Neural progenitor cell (in vitro differentiated cells): ENCODE data around the gene COMTD1. TPM values are rescaled to one million over a fixed set of nuclear protein-coding genes. Genes with fewer than 3 reads are reported as not detected.

Source experiments
- DNase-seq: peaks from one replicate; pipeline ENCODE4 v3.0.0-alpha.2; 2016; ENCODE audit warnings: low spot score
- H2AFZ ChIP-seq: fragments of 200-600 bp; sonication (generic); replicated peaks from 2 replicates; pipeline ENCODE4 v1.6.1; 2016; ENCODE audit warnings: antibody characterized with exemption
- H3F3A ChIP-seq: fragments of 200-600 bp; sonication (generic); 2 replicates; pipeline ENCODE4 v1.6.1; 2016; ENCODE audit warnings: antibody characterized with exemption, low read depth
- H3K27ac ChIP-seq: fragments of 200-600 bp; sonication (generic); 2 replicates; pipeline ENCODE4 v1.5.1; 2016; ENCODE audit warnings: mild to moderate bottlenecking
- H3K27me3 ChIP-seq: fragments of 200-600 bp; sonication (generic); 2 replicates; pipeline ENCODE4 v1.6.1; 2016; ENCODE audit warnings: mild to moderate bottlenecking, moderate library complexity
- H3K36me3 ChIP-seq: fragments of 200-600 bp; sonication (generic); 2 replicates; pipeline ENCODE4 v1.5.1; 2016
- H3K4me1 ChIP-seq: fragments of 200-600 bp; sonication (generic); 2 replicates; pipeline ENCODE4 v1.6.1; 2016; ENCODE audit warnings: mixed run types
- H3K4me2 ChIP-seq: fragments of 200-600 bp; sonication (generic); 2 replicates; pipeline ENCODE4 v1.6.1; 2016
- H3K4me3 ChIP-seq: fragments of 200-600 bp; sonication (generic); 2 replicates; pipeline ENCODE4 v1.5.1; 2016
- H3K79me2 ChIP-seq: fragments of 200-600 bp; sonication (generic); 2 replicates; pipeline ENCODE4 v1.6.1; 2016; ENCODE audit warnings: low read depth
- H3K9ac ChIP-seq: fragments of 200-600 bp; sonication (generic); 2 replicates; pipeline ENCODE4 v1.6.1; 2016
- H3K9me3 ChIP-seq: fragments of 200-600 bp; sonication (generic); 2 replicates; pipeline ENCODE4 v1.5.1; 2016; ENCODE audit warnings: low read depth
- H4K20me1 ChIP-seq: fragments of 200-600 bp; sonication (generic); 2 replicates; pipeline ENCODE4 v1.6.1; 2016; ENCODE audit warnings: low read depth
- H3K27ac Mint-ChIP-seq: 3 replicates; pipeline ENCODE4 v1.8.0; 2021; ENCODE audit warnings: mixed read lengths
- H3K27me3 Mint-ChIP-seq: 2 replicates; pipeline ENCODE4 v1.8.0; 2022; ENCODE audit warnings: low read depth, mild to moderate bottlenecking, inconsistent platforms, moderate library complexity, mixed read lengths; ENCODE audit not compliant: insufficient read depth
- H3K36me3 Mint-ChIP-seq: 3 replicates; pipeline ENCODE4 v1.8.0; 2021; ENCODE audit warnings: mixed read lengths
- H3K4me1 Mint-ChIP-seq: 3 replicates; pipeline ENCODE4 v1.8.0; 2021; ENCODE audit warnings: mixed read lengths
- H3K4me3 Mint-ChIP-seq: 3 replicates; pipeline ENCODE4 v1.8.0; 2021; ENCODE audit warnings: mild to moderate bottlenecking, moderate library complexity, mixed read lengths
- H3K9me3 Mint-ChIP-seq: 3 replicates; pipeline ENCODE4 v1.8.0; 2020; ENCODE audit warnings: mixed read lengths
- EZH2 ChIP-seq: fragments of 200-600 bp; sonication (generic); IDR thresholded peaks from 2 replicates; pipeline ENCODE4 v1.6.1; 2017; ENCODE audit warnings: antibody characterized with exemption, mild to moderate bottlenecking, moderate library complexity
- EZH2phosphoT487 ChIP-seq: fragments of 200-600 bp; sonication (generic); IDR thresholded peaks from 2 replicates; pipeline ENCODE4 v1.6.1; 2017; ENCODE audit warnings: antibody characterized with exemption
- total RNA-seq: library from RNA; depleted of rRNA; stranded (reverse); fragments of >200 nt; gene quantifications from 2 replicates; pipeline ENCODE4 v1.2.3, GENCODE V29; 2015; ENCODE audit warnings: low replicate concordance
- TF ChIP-seq, protein P1 (sequence below): fragments of 200-600 bp; sonication (generic); IDR thresholded peaks from 2 replicates; pipeline ENCODE4 v1.5.1; 2017; ENCODE audit warnings: antibody characterized with exemption, mild to moderate bottlenecking

Gene COMTD1
- total RNA-seq, 1 donor from 2014 or later, result 2.1 TPM

DNA sequence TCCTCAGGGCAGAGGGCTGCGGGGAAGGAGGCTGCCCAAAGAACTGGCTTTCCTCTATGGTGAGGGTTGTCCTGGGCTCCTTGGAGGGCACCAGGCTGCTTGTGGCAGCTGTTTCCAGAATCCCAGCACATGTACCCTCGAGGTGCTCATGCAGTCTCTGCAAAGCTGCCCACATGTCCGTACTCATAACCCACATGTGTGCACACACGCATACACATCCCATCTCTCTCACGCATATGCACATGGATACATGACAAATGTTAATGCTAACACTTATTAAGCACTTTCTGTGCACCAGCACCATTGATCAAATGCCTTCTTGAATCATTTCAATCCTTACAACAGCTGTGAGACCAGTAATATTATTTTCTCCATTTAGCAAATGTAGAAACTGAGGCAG is 36.3 kb upstream of the COMTD1 start:
- no peaks in the 10 kb centered on the region for H3K27me3 Mint-ChIP-seq
- H3K36me3 ChIP-seq, result no peaks in the 10 kb centered on the region
- no peak overlapping the region for H3K4me3 ChIP-seq
- H2AFZ ChIP-seq, result peak overlapping the region; percentile 50
- DNase-seq, result no peak
- TF ChIP-seq, protein P1, sequence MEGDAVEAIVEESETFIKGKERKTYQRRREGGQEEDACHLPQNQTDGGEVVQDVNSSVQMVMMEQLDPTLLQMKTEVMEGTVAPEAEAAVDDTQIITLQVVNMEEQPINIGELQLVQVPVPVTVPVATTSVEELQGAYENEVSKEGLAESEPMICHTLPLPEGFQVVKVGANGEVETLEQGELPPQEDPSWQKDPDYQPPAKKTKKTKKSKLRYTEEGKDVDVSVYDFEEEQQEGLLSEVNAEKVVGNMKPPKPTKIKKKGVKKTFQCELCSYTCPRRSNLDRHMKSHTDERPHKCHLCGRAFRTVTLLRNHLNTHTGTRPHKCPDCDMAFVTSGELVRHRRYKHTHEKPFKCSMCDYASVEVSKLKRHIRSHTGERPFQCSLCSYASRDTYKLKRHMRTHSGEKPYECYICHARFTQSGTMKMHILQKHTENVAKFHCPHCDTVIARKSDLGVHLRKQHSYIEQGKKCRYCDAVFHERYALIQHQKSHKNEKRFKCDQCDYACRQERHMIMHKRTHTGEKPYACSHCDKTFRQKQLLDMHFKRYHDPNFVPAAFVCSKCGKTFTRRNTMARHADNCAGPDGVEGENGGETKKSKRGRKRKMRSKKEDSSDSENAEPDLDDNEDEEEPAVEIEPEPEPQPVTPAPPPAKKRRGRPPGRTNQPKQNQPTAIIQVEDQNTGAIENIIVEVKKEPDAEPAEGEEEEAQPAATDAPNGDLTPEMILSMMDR, result no peak
- no peak for TF ChIP-seq EZH2phosphoT487
- no peak for TF ChIP-seq EZH2
- peaks cover 13% of the 10 kb centered on the region for H3K4me1 Mint-ChIP-seq
- H3K4me2 ChIP-seq, result no peak overlapping the region
- H3K4me1 ChIP-seq, result peaks cover 5% of the 10 kb centered on the region
- no peaks in the 10 kb centered on the region for H3K9me3 Mint-ChIP-seq
- H4K20me1 ChIP-seq, result no peaks in the 10 kb centered on the region
- H3K9me3 ChIP-seq, result no peaks in the 10 kb centered on the region
- H3K27ac ChIP-seq, result no peak overlapping the region
- no peaks in the 10 kb centered on the region for H3K27me3 ChIP-seq
- H3K79me2 ChIP-seq, result no peaks in the 10 kb centered on the region
- no peaks in the 10 kb centered on the region for H3K36me3 Mint-ChIP-seq
- no peak overlapping the region for H3K9ac ChIP-seq
- H3K27ac Mint-ChIP-seq, result peak overlapping the region; percentile 25
- no peak overlapping the region for H3K4me3 Mint-ChIP-seq
- H3F3A ChIP-seq, result no peaks in the 10 kb centered on the region

GRCh38 chr10:75269605-75270004 is 33.8 kb upstream of the COMTD1 start:
- no peak for DNase-seq

GRCh38 chr10:75266945-75267344 is 31.2 kb upstream of the COMTD1 start:
- Histone ChIP-seq H3K4me2 (no peak overlapping the region), H3K4me3 (no peak overlapping the region), H3K79me2 (no peaks in the 10 kb centered on the region), H4K20me1 (no peaks in the 10 kb centered on the region), H2AFZ (no peak overlapping the region), H3K4me1 (peaks cover 4% of the 10 kb centered on the region), H3K27ac (no peak overlapping the region), H3K9me3 (no peaks in the 10 kb centered on the region), H3K36me3 (no peaks in the 10 kb centered on the region), H3K27me3 (no peaks in the 10 kb centered on the region), H3F3A (no peaks in the 10 kb centered on the region), H3K9ac (no peak overlapping the region)
- no peak for TF ChIP-seq EZH2
- DNase-seq, result no peak
- H3K27ac Mint-ChIP-seq, result no peak overlapping the region
- peaks cover 6% of the 10 kb centered on the region for H3K27me3 Mint-ChIP-seq
- no peak overlapping the region for H3K4me3 Mint-ChIP-seq
- peaks cover 8% of the 10 kb centered on the region for H3K4me1 Mint-ChIP-seq
- no peaks in the 10 kb centered on the region for H3K9me3 Mint-ChIP-seq
- no peaks in the 10 kb centered on the region for H3K36me3 Mint-ChIP-seq

More at GRCh38 chr10:75269605-75270004, 33.8 kb upstream of the COMTD1 start:
- Histone ChIP-seq H3K4me2 (no peak overlapping the region), H3K27me3 (no peaks in the 10 kb centered on the region), H3K27ac (no peak overlapping the region), H3K4me1 (peaks cover 5% of the 10 kb centered on the region), H4K20me1 (no peaks in the 10 kb centered on the region), H3K9me3 (no peaks in the 10 kb centered on the region), H2AFZ (no peak overlapping the region), H3K9ac (no peak overlapping the region), H3K4me3 (no peak overlapping the region), H3K36me3 (no peaks in the 10 kb centered on the region), H3F3A (no peaks in the 10 kb centered on the region), H3K79me2 (no peaks in the 10 kb centered on the region)
- H3K9me3 Mint-ChIP-seq, result no peaks in the 10 kb centered on the region
- no peak overlapping the region for H3K4me3 Mint-ChIP-seq
- peaks cover 11% of the 10 kb centered on the region for H3K4me1 Mint-ChIP-seq
- peaks cover 6% of the 10 kb centered on the region for H3K27me3 Mint-ChIP-seq
- no peaks in the 10 kb centered on the region for H3K36me3 Mint-ChIP-seq
- TF ChIP-seq EZH2 (no peak), EZH2phosphoT487 (no peak)
- TF ChIP-seq, protein P1, result no peak
- H3K27ac Mint-ChIP-seq, result no peak overlapping the region

DNA sequence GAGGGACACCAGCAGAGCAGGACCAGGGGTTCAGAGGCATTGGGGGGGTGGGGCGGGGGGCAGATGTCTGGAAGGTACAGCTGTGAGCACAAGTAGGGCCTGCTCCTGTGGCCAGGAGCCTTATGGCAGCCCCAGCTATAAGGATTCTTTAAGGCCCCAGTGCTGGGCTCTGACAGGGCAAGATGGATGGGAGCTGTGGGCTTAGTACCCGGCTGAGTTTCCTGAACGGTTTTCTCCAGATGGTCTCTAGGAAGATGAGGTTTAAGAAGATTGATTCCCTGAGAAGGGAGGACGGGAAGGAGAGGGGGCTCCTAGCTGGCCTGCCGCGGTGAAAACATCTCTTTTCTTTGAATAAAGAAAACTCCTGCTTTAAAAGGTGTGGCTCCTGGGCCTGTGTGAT is 30.1 kb upstream of the COMTD1 start:
- H3K27ac ChIP-seq, result no peak overlapping the region
- no peak overlapping the region for H3K4me3 Mint-ChIP-seq
- H4K20me1 ChIP-seq, result no peaks in the 10 kb centered on the region
- no peak overlapping the region for H2AFZ ChIP-seq
- H3K9ac ChIP-seq, result no peak overlapping the region
- H3K36me3 ChIP-seq, result no peaks in the 10 kb centered on the region
- no peaks in the 10 kb centered on the region for H3K36me3 Mint-ChIP-seq
- H3F3A ChIP-seq, result no peaks in the 10 kb centered on the region
- H3K9me3 ChIP-seq, result no peaks in the 10 kb centered on the region
- no peaks in the 10 kb centered on the region for H3K79me2 ChIP-seq
- H3K27me3 ChIP-seq, result no peaks in the 10 kb centered on the region
- no peaks in the 10 kb centered on the region for H3K4me1 ChIP-seq
- no peak overlapping the region for H3K4me2 ChIP-seq
- TF ChIP-seq, protein P1, result no peak
- TF ChIP-seq EZH2phosphoT487 (no peak), EZH2 (no peak)
- peaks cover 8% of the 10 kb centered on the region for H3K27me3 Mint-ChIP-seq
- H3K4me3 ChIP-seq, result no peak overlapping the region
- peaks cover 3% of the 10 kb centered on the region for H3K4me1 Mint-ChIP-seq
- DNase-seq, result no peak
- no peak overlapping the region for H3K27ac Mint-ChIP-seq
- peaks cover 2% of the 10 kb centered on the region for H3K9me3 Mint-ChIP-seq
